HG02943 (cell line): ENCODE data around the gene MRPS24.

Source experiments
- ATAC-seq: cut with Tn5 transposase; IDR thresholded peaks from one replicate; pipeline ENCODE4 v1.9.1; 2021; ENCODE audit warnings: mild to moderate bottlenecking, low read depth, moderate library complexity; ENCODE audit not compliant: unreplicated experiment

Gene MRPS24

DNA sequence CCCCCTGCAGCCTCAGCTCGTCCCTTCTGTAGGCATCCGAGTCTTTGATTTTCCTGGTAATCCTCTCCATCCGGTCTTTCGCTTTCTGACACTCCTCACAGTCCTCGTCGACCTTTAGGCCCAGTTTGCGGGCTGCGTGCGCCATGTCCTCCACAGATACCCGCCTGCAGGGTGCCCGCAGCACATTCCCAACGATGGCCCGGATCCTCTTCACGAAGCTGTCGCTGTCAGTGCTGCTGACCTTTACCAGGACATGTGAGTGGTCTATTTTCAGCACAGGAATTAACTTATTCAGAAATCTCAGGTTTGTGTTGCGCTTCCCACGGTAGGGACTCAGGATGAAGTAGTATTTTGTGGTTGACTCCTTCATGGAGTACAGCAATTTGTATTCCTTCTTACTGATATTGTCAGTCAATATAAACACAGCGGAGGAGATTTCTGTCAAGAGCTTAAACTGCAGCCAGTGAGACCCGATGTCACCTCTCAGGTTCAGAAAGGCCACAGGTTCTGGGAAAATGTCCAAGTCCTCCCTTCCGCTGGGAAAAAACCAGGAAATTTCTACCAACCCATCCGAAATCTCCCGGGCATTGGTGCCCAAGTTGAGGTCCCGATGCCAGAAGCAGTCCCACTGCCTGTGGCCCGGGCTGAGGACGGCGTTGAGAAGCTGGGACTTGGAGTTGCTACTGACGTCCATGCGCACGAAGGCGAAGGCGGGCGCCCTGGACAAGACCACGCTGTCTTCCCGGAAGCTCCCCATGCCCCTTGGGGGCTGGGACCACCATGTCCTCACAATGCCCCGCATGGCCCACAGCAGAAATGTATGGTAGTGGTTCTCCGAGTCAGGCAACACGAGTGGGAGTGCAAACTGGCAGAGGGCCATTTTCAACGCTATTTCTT, 8.9 kb upstream of the MRPS24 start:
- no peak for ATAC-seq

DNA sequence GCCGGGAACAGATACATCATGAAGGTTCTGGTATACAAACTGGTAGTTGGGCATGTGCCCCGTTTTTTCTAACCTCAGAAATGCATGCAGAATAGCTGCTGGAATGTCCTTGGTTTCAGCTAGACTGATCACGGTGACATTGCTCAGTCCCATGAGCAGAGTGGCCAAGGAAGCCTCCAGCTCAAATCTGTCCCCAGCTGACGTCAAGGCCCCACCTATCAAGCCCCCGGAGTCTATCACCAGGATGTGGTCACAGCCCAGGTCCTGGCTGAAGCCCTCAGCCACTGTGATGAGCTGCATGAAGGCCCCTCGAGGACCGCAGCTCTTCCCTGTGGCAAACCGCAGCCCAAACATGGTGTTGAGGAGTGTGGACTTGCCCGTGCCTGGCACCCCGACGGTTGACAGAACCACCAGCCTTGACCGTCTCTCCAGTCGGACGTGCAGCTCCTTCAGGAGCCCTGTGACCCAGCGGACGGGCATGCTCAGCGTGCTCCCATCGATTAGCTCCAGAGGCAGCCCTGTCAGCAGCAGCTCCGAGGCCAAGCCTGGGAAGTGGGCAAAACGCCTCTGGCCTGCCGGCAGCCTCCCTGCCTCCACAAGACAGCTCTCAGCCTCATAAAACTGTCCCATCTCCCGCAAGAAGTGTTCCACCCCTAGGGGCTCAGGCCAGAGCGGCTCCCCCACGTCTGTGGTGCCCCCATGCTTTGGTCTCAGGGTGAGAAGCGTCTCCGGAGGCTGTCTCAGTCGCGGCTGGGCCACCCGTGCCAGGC, 7.8 kb upstream of the MRPS24 start:
- ATAC-seq = no peak

DNA sequence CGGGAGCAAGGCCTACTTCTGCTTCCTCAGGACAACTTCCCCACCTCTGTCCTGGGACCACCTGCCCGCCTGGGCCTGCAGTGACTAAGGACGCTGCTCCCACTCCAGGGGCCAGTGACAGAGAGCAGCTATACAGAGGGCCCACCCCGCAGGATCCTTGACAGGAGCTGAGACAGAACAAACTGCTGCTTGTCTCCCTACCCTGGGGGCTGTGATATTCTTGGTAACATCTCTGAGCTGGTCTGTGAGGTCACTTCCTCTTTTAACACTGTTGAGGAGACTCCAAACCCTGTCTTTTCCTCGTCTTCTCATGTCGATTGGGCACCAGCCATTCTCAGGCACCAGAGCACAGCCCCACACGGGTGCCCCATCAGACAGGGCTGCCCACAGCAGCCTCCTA, 6.9 kb upstream of the MRPS24 start:
- no peak for ATAC-seq

DNA sequence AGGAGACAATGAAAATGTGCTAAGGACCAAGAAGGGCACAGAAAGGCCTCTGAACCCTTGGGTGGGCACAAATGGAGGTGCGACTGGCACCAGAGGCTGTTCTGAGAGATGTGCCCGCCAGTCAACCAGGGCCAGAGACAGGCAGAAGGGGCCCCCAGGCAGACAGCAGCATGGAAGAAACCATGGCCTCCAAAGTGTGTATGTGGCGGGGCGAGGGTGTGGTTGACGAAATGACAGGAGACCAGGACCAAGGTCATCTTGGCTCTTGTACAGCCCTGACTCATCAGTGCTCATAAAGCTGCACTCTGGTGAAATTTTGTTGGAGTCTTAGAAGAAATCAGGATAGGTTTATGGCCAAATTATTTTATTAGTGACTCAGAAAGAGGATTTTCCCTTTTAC, 4.0 kb upstream of the MRPS24 start:
- no peak for ATAC-seq

DNA sequence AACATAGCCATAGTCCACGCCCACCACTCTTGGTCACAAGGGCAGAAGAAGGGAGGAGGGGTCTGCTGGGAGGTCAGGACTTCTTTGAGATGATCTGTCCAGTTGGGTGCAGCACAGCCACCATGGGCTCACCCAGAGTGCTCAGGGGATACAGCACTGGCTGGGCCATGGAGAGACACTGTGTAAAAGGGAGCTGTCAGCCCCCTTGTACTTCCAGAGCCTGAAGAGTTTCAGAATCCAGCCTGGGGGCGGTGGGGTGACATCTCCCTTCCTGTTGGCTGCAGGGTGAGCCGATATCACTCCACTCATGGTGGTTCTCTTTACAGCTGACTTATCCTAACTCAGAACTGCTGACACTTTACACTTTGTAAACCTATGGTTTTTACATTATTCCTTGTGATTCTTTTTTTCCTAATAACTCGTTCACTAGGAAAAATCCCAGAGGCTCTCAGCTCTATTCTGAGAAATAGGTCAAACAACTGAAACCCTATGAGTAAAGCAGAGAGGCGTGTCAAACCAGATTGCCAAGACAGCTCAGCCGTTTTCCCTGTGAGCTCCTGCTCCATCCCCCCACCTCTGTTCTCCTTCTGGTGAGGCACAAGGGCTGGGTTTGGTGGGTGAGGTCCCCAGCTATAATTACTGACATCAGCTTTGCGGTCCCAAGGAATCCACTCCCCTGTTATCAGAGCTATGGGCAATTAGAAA, 3.2 kb upstream of the MRPS24 start:
- no peak for ATAC-seq

DNA sequence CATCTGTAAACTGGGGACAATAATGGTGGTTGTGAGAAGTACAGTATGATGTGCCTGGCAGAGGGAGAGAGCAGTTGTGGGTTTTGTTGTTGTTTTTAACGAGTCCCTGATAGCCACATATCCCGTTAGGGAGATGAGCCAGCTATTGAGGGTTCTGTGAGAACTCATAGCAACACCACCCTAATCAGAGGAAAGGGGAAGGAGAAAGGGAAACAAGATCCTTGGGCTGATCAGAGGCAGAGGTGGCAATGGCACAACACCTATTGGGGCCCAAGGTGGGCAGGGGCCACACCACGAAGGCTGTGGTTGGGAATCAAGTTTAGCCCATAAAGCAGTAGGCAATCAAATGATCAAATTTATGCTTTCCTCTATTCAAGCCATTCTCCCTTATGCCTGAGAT, 1.7 kb upstream of the MRPS24 start:
- no peak for ATAC-seq

DNA sequence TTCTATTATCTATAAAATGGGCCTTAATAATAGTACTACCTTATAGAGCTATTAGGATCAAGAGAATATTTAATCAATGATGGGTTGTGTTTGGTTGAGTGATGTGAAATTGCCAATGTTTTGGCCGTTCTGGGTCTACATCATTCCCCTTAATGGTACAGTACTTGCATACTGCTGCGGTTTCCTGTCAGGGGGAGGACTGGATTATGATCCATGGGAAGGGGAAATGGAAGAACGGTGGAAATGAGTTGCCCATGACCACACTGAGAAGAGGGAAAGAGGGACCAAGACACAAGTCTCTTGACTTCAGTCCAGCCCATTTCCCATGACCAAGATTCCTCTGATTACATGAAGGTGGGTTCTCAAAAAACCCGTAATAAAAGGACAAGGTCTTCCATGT, 999 bp upstream of the MRPS24 start:
- ATAC-seq = no peak

DNA sequence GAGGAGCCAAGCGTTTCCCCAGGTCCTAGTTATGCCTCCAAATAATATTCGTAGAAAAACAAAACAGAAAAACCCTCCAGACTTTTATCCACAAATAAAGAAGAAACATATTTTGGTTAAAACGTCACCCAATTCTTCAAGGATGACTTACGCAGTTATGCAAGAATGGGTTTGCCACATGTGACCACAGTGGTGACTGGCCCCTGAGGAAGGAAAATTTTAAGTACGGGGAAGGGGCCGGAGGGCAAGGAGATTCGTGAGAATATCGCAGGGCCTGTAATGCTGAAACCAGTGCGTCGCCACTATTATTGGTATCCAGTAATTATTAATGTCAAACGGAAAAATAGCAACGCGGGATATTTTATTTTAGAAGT, 537 bp upstream of the MRPS24 start:
- peak; percentile 4 for ATAC-seq

DNA sequence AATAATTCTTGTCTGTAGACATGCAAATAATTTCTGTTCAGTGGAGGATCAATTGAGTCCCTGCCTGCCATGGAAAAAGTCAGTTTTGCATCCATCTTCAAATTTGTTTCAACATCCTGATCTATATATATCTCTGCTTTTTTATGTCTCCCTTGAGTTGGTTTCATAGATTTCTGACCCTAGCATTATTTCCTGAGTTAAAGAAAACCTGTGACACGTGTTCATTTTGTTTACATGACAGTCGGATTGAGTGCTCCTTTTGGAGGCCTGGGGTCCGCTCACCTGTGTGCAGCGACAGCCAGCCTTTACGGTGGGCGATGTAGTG, 674 bp downstream of the MRPS24 start:
- ATAC-seq = no peak

DNA sequence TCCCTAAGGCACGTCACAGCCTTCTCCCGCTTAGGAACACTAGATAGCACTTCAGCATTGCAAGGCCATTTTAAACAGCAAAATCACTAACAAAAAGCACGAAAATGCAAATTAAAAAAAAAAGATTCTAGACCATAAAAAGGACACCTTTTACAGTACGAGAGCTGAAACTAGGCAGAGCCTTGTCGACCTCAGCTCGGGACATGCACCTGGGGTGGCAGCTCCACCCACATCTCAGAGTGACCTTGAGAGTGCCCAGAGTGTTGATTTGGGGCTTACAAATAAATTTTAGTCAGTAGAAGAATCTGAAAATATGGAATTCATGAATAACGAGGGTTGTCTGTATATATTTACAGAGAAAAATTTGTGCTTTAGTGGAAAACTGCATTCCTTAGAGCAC, 1.1 kb downstream of the MRPS24 start:
- no peak for ATAC-seq

DNA sequence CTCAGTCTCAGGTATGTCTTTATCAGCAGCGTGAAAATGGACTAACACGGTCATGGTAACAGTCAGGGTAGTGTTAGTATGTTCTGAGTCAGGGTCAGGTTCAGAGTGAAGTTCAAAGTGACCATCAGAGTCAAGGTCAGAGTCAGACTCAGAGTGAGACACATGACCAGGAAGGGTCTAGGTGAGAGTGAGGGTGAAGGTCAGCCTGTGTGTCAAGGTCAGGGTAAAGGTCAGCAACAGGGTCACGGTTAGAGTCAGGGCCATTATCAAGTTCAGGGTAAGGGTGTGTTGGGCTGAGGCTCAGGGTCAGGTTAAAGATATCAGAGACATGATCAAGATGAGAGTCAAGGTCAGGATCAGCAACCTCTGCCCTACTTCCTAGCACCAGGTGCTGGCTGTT, 4.0 kb downstream of the MRPS24 start:
- ATAC-seq = no peak

DNA sequence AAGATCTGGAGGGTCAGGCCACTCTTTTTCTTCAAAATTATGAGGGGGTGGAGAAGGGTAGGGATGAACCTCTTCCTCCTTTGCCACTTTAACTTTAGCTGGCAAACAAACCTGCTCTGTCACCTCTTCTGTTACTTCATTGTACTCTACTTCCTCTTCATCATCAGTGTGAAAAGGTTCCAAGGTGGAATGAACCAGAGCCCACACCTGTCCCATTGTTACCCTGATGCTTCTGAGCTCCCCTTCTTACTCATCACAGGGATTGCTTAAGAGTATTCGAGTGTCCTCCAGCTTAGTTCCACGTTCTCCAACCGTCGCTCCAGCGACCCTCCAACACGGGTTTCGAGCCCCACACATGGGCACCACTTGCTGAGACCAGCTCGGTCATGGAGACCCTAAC, 5.2 kb downstream of the MRPS24 start:
- ATAC-seq = no peak

DNA sequence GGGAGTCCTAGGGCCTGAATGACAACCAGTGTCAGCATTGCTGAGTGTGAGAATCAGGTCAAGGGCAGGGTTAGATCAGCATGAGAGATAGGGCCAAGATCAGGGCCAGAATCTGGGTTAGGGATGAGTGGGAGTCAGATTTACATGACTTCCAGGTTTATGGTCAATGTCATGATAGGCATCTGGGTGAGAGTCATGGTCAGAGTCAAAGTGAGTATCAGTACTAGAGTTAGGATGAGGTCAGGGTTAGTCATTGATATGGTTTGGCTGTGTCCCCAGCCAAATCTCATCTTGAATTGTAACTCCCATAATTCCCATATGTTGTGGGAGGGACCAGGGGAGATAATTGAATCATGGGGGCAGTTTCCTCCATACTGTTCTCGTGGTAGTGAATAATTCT, 12.3 kb downstream of the MRPS24 start:
- ATAC-seq = no peak

DNA sequence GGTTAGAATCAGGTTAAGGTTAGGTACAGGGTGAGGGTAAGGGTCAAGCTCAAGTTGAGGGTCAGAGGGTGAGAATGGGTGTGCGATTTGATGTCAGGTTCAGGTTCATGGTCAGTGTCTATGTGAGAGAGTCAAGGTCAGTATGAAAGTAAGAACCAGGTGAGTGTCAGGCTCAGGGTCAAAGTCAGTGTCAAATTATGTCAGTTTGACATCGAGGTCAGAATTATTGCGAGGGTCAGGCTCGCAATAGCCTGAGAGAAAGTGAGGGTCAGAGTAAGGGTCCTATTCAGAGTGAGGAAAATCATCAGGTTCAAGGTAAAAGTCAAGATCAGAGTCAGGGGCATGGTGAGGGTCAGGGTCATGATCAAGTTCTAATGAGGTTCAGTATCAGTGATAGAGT, 13.0 kb downstream of the MRPS24 start:
- no peak for ATAC-seq

DNA sequence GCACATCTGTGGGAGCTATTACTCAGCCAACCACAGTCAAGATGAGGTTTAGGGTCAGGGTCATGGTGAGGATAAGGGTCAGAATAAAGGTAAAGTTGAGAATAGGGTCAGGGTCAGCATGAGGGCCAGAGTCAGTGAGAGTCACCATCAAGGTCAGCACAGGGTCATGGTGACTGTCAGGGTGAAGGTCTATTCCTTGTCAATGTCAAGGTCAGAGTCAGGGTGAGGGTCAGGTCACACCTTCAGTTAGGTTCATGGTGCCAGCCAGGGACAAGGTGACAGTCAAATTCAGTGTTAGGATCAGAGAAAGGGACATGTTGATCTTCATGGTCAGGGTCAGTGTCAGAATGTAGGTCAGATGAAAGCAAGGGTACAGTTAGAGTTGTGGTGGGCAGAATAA, 14.1 kb downstream of the MRPS24 start:
- no peak for ATAC-seq

DNA sequence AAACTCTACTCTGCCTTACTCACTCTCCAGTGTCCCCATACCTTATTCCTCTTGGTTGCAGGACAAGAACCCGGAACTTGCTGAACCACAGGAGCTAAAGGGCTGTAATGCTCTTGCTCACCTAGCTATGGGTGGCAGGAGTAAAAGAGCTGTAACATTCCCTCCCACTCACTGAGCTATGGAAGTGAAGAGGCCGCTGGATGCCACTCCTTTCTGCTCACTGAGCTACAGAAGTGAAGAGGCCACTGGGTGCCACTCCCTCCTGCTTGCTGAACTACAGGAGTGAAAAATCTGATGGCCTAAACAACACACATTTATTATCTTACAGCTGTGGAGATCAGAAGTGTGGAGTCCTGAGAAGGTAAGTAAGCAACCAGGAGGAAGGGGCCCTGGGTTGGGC, 17.5 kb downstream of the MRPS24 start:
- no peak for ATAC-seq

DNA sequence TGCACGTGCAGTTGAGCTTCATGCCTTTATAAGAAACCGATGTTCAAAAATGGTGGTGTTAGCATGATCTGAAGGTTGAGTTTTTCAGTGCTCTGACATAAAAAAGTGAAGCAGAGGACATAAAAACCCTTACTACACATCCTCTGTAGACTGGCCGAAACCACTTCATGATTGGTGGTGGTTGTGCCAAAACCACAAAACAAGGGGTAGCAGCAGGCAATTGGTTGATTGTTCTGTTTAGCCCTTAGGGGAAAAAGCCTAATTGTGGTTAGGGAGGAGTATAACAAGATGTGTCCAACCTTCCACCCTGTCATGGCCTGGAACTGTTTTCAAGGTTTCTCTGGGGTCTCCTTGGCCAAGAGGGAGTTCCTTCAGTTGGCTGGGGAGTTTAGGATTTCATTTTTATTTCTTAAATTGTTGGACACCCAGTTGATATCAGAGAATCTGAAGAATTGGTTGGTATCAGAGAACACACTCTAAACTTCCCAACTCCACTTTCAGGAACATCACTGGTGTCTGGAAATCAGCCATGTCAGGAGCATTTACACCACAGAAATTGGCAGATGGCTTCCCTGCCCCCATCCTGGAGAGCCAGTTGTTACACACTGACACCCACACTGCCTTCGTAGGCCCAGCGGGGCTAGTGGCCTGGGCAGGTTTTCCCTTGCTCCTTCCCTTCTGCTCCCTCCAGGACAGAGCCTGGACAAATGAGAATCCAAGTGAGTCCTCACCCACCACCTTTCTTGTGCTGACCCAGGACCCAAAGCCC, 18.8 kb downstream of the MRPS24 start:
- no peak for ATAC-seq

DNA sequence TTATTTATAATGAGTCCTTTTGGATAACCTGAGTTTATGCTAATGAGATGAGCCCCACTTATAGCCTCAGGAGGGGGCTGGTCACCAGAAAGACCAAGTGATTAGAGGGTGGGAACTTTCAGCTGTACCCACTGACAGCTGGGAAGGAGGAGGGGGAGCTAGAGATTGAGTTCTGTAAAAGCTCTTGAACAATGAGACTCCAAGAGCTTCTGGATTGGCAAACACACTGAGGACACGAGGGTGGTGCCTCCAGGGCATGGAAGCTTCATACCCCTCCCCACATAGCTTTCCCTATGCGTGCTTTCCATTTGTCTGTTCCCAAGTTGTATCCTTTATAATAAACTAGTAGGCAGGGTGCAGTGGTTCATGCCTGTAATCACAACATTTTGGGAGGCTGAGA, 20.3 kb downstream of the MRPS24 start:
- no peak for ATAC-seq

DNA sequence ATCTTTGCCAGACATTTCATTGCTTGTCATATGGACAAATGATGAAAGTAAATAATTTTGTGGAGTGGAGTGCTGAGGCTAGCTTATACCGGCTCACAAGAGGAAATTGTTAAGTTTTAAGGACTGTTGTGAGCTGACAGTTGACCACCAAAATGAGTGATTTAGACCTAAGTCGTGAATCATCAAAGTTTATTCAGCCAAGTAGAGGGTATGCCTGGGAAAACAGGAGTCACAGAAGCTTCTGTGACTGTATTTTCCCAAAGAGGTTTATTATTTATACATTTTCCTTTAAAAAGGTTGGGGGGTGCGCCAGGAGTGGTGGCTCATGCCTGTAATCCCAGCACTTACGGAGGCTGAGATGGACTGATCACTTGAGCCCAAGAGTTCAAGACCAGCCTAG, 21.8 kb downstream of the MRPS24 start:
- ATAC-seq = no peak

DNA sequence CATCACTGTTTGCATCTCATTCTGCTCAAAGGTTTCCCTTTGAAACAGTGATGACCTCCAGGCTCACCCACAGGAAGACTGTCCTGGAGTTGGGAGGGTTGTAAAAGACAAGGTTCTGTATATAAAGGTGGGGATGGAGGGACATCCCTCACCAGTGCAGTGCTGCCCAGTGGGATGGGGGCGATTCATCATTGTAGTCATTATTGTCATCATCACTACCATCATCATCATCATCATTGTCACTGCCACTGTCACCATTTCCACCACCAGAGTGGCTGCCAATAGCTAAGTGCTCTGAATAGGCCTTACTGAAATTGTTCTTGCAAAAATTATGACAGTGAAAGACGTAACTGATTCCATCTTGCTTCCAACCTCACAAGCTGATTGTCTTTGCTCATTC, 24.7 kb downstream of the MRPS24 start:
- no peak for ATAC-seq

DNA sequence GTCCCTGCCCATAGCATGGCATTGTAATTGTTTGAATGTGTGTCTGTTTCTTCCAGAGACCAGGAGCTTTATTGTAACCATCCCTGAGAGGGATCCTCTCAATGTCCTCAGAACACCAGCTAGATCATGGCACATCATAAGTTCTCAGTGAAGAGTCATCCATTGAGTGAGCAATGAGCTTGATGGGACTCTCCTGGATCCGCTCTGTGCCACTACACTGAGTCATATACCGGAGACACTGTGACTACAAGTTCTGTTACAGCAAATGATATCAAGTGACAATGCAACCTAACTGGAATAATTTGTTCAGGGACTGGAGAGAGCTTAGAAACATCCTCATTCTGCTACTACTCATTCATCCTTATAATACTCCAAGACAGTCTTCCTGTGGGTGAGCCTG, 25.1 kb downstream of the MRPS24 start:
- no peak for ATAC-seq
